NCI-H2196 (cell line): ENCODE results near the gene MGAT3.

Experiments
- DNase-seq: peaks from one replicate; lab custom pipeline; 2025; ENCODE audit not compliant: unreplicated experiment; lab: John Stamatoyannopoulos, UW

The MGAT3 gene

GRCh38 chr22:39525658-39525975 is 68.8 kb downstream of the MGAT3 start:
- DNase-seq = no peak

GRCh38 chr22:39526736-39527171 is 69.9 kb downstream of the MGAT3 start:
- DNase-seq = no peak

- peak; percentile 29 for DNase-seq
These were observed 70.7 kb downstream of the MGAT3 start for GRCh38 chr22:39527481-39527961.

- DNase-seq = no peak
These were observed 71.4 kb downstream of the MGAT3 start for GRCh38 chr22:39528080-39528661.

GRCh38 chr22:39528681-39529486 is 72.1 kb downstream of the MGAT3 start:
- DNase-seq = peak; percentile 86

- DNase-seq = no peak
These were observed 72.7 kb downstream of the MGAT3 start for GRCh38 chr22:39529487-39529851.

GRCh38 chr22:39530116-39530515 is 73.3 kb downstream of the MGAT3 start:
- no peak for DNase-seq

GRCh38 chr22:39530692-39531331 is 74.0 kb downstream of the MGAT3 start:
- DNase-seq = no peak

GRCh38 chr22:39532215-39533073 is 75.6 kb downstream of the MGAT3 start, which contains the start of gene RPS19BP1:
Gene RPS19BP1 (minus strand): TSS chr22:39532748. CDS start chr22:39532738, 10 bp downstream.
- peak; percentile 90 for DNase-seq

- DNase-seq = no peak
These were observed 77.3 kb downstream of the MGAT3 start for GRCh38 chr22:39534092-39534506.

GRCh38 chr22:39534591-39535356 is 78.0 kb downstream of the MGAT3 start:
- peak; percentile 58 for DNase-seq

- no peak for DNase-seq
These were observed 78.5 kb downstream of the MGAT3 start for GRCh38 chr22:39535357-39535725.

- DNase-seq = no peak
These were observed 79.1 kb downstream of the MGAT3 start for GRCh38 chr22:39535831-39536449.

GRCh38 chr22:39536711-39537110 is 79.9 kb downstream of the MGAT3 start:
- no peak for DNase-seq

- DNase-seq = no peak
These were observed 81.2 kb downstream of the MGAT3 start for GRCh38 chr22:39537975-39538374.
